Kidney epithelial cell (primary cell): ENCODE results near the gene E2F8. TPM values are rescaled to one million over a fixed set of nuclear protein-coding genes. Genes with fewer than 3 reads are reported as not detected.

Experiments
- DNase-seq: peaks from one replicate; pipeline ENCODE4 v3.0.0-alpha.2; 2010; ENCODE audit warnings: low read depth
- H3K27me3 ChIP-seq: 2 replicates; pipeline ENCODE4 v1.6.0; 2011; ENCODE audit warnings: low read length; ENCODE audit not compliant: control insufficient read depth, insufficient read depth
- H3K36me3 ChIP-seq: 2 replicates; pipeline ENCODE4 v1.5.1; 2011; ENCODE audit warnings: low read length; ENCODE audit not compliant: control insufficient read depth, insufficient read depth
- H3K4me3 ChIP-seq: 2 replicates; pipeline ENCODE4 v1.5.1; 2011; ENCODE audit warnings: low read depth, mild to moderate bottlenecking, control low read depth, low read length
- CTCF ChIP-seq: IDR thresholded peaks from 2 replicates; pipeline ENCODE4 v1.5.1; 2011; ENCODE audit warnings: mild to moderate bottlenecking, moderate library complexity, low read length, control low read depth, inconsistent platforms; ENCODE audit not compliant: insufficient read depth, poor library complexity, severe bottlenecking
- total RNA-seq: library from RNA; depleted of rRNA; stranded (reverse); fragments of >200 nt; gene quantifications from 2 replicates; pipeline ENCODE4 v1.2.3, GENCODE V29; 2015

The E2F8 gene
- total RNA-seq, 1 donor from 2014 or later, result 0.04 TPM

DNA sequence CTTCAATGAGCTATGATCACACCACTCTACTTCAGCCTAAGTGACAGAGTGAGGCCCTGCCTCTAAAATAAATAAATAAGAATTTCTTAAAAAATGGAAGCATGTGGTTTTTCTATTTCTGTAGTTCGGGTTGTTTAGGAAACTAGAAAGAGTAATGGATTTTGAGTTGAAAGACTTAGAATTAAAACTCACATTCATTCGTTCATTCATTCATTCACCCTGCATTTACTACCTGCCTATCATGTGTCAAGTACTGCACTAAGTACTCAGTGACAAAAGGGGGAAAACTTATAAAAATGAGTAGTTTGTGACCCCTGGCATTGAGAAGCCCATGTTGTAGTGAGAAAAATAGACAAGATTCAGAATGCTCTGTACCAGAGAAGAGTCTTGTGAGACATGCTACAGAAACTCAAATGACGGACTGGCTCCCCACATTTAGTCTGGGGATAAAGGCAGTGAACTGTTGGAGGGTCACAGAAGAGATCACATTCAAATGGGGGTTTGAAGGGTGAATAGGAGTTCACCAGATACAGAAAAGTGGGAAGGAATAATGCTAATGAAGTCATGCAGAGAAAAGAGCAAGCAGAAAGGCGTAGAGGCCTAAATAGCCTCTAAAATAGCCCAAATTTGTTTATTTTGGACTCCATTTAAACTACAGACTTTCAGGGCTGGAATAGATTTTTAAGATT, 46.0 kb downstream of the E2F8 start:
- no peaks in the 10 kb centered on the region for H3K27me3 ChIP-seq
- TF ChIP-seq CTCF, result no peak
- no peak overlapping the region for H3K4me3 ChIP-seq
- H3K36me3 ChIP-seq, result no peaks in the 10 kb centered on the region
- DNase-seq, result no peak

- H3K4me3 ChIP-seq, result no peak overlapping the region
- no peaks in the 10 kb centered on the region for H3K27me3 ChIP-seq
- no peak for DNase-seq
- H3K36me3 ChIP-seq, result no peaks in the 10 kb centered on the region
- no peak for TF ChIP-seq CTCF
Measured at GRCh38 chr11:19193916-19194315, 46.8 kb downstream of the E2F8 start.

GRCh38 chr11:19191530-19192169, 49.1 kb downstream of the E2F8 start:
- no peak for TF ChIP-seq CTCF
- Histone ChIP-seq H3K4me3 (no peak overlapping the region), H3K27me3 (no peaks in the 10 kb centered on the region), H3K36me3 (no peaks in the 10 kb centered on the region)
- DNase-seq, result no peak

GRCh38 chr11:19187833-19188258, 52.9 kb downstream of the E2F8 start:
- Histone ChIP-seq H3K4me3 (no peak overlapping the region), H3K36me3 (no peaks in the 10 kb centered on the region), H3K27me3 (no peaks in the 10 kb centered on the region)
- TF ChIP-seq CTCF, result no peak
- DNase-seq, result no peak

DNA sequence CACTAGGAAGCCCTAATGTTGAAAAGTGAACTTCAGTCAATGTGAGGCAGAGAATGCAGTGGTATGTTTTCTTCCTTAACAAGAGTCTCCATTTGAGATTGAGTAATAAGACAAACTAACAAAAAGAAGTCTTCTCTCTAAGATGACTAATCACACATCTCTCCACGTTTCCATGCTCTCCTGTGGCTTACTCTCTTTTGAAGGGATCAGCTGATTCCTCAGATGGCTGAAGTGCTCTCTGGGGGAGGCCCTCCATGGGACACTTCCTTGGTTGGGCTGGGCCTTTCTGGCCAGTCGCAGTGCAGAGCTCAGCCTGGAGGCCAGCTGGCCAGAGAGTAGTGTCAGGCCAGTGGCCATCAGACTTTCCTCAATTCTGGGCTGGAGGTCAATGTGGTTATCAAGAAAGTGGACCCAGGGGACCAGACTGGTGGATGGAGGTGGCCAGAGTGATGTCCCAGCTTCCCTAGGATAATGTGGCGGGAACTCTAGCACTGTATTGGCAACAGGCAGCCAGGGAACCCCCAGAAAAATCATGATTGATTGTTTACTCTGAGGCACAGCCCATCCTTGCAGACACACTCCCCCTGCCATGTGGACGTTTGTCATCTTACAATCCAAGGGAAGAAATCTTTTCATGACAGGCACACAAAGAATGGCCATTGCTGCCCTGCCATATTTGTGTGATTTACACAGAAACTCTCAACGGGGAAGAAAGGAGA, 53.5 kb downstream of the E2F8 start:
- no peak for DNase-seq
- H3K36me3 ChIP-seq, result no peaks in the 10 kb centered on the region
- H3K4me3 ChIP-seq, result no peak overlapping the region
- H3K27me3 ChIP-seq, result no peaks in the 10 kb centered on the region
- no peak for TF ChIP-seq CTCF
